ENCODE data around the gene LRCH3.

Gene LRCH3

GRCh38 chr3:197749601-197750395 is 41.3 kb upstream of the LRCH3 start, which contains the start of gene FYTTD1:
Gene FYTTD1, plus strand, starts transcription at chr3:197749883. Its CDS starts 89 bp downstream, at chr3:197749972.
- peak within 1 kb of the TSS; percentile 79 to 84 for H3K4me3 ChIP-seq (replicated peaks in 1 of 2; ENCODE audit: low read depth in 2 of 2, low read length in 2 of 2)
- peak; percentile 79 to 90 for DNase-seq (ENCODE audit: low read depth in 2 of 2)
- TF ChIP-seq, protein P1, sequence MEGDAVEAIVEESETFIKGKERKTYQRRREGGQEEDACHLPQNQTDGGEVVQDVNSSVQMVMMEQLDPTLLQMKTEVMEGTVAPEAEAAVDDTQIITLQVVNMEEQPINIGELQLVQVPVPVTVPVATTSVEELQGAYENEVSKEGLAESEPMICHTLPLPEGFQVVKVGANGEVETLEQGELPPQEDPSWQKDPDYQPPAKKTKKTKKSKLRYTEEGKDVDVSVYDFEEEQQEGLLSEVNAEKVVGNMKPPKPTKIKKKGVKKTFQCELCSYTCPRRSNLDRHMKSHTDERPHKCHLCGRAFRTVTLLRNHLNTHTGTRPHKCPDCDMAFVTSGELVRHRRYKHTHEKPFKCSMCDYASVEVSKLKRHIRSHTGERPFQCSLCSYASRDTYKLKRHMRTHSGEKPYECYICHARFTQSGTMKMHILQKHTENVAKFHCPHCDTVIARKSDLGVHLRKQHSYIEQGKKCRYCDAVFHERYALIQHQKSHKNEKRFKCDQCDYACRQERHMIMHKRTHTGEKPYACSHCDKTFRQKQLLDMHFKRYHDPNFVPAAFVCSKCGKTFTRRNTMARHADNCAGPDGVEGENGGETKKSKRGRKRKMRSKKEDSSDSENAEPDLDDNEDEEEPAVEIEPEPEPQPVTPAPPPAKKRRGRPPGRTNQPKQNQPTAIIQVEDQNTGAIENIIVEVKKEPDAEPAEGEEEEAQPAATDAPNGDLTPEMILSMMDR (IDR thresholded peaks at IDR 0.05; ENCODE audit: low read depth, low read length) = peak; percentile 34

GRCh38 chr3:197750396-197750831 is 40.6 kb upstream of the LRCH3 start:
- TF ChIP-seq, protein P1 (IDR thresholded peaks at IDR 0.05; ENCODE audit: low read depth, low read length) = peak; percentile 19
- DNase-seq (ENCODE audit: low read depth in 2 of 2) = peak; percentile 73 to 75
- H3K4me3 ChIP-seq (replicated peaks in 1 of 2; ENCODE audit: low read depth in 2 of 2, low read length in 2 of 2) = peak overlapping the region; percentile 79 to 84

DNA sequence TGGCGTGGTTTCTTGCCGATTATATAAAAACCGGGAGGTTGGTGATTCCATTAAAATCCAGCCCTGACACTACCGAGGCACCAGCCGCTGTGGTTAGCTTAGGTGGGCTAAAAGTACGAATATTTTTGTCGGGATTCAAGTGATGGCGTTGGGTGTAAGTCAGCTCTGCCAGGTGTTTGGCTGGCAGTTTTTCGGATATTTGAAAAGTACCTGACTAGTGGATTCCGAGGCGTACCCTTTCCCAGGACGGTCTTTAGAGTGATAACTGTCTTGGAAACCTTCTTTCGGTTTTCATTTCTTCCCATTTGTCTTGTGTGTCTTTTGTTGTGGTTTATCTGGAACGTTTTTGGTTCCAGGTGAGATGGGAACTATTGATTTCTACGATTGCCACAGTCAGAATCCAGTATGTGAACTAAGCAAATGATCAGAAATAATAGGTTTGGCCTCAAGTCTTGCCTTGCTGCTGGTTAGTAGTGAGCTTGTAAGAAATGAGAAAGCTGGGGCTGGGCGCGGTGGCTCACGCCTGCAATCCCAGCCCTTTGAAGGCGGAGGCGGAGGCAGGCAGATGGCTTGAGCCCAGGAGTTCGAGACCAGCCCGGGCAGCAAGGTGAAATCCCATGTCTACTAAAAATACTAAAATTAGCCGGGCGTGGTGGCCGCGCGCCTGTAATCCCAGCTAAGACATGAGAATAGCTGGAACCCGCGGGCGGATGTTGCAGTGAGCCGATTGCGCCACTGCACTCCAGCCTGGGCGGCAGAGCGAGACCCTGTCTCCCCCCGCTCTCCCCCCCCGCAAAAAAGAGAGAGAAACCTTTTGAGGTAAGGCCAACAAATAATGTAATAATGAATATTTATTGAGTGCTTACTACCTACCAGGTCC is 40.0 kb upstream of the LRCH3 start:
- TF ChIP-seq, protein P1 (IDR thresholded peaks at IDR 0.05; ENCODE audit: low read depth, low read length) = no peak
- peak overlapping the region; percentile 79 to 84 for H3K4me3 ChIP-seq (replicated peaks in 1 of 2; ENCODE audit: low read depth in 2 of 2, low read length in 2 of 2)
- DNase-seq (ENCODE audit: low read depth in 2 of 2) = peak; percentile 49 to 60

DNA sequence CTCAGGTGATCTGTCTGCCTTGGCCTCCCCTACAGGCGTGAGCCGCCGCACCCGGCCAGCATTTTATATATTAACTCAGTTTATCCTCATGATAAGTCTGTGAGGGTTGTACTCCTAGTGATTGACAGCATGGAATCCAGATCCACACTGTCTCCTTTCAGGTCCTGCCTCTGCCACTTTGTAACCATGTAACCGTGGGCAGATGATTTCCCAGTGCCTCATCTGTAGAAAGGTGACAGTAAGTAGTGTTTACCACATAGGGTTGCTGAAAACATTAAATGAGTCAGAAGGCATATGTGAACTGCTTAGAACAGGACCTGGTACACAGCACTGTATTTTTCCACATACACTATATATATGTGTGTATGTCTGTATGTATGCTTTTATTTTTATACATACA is 38.9 kb upstream of the LRCH3 start:
- TF ChIP-seq, protein P1 (IDR thresholded peaks at IDR 0.05; ENCODE audit: low read depth, low read length) = no peak
- H3K4me3 ChIP-seq (replicated peaks in 1 of 2; ENCODE audit: low read depth in 2 of 2, low read length in 2 of 2) = no peak overlapping the region
- no peak for DNase-seq (ENCODE audit: low read depth in 2 of 2)

- DNase-seq (ENCODE audit: low read depth in 2 of 2) = no peak
- TF ChIP-seq, protein P1 (IDR thresholded peaks at IDR 0.05; ENCODE audit: low read depth, low read length) = no peak
- no peak overlapping the region for H3K4me3 ChIP-seq (replicated peaks in 1 of 2; ENCODE audit: low read depth in 2 of 2, low read length in 2 of 2)
Observed at GRCh38 chr3:197753263-197753662, 37.8 kb upstream of the LRCH3 start.

DNA sequence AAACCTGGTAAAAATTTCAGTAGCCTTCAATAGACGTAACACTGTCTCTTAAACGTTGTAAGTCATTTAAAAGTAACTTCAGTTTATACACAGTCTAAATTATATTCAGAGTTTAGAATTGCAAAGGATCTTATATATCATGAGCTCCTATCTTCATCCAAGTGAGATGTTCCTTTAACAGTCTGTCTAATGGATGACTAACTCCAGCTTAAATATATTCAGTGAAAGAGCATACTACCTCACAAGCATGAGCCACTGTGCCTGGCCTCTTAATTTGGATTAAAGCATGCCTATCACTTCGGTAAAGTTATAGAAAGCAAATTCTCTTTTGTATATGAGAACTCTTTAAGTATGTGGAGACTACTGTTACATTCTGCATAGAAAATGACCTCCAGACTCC is 34.4 kb upstream of the LRCH3 start:
- TF ChIP-seq, protein P1 (IDR thresholded peaks at IDR 0.05; ENCODE audit: low read depth, low read length) = no peak
- no peak for DNase-seq (ENCODE audit: low read depth in 2 of 2)
- H3K4me3 ChIP-seq (replicated peaks in 1 of 2; ENCODE audit: low read depth in 2 of 2, low read length in 2 of 2) = no peak overlapping the region

All from cardiac fibroblast (primary cell).